H54 (cell line): ENCODE results near the gene RPP25.
"Not testable (repeated sequence)": the region's sequence is repeated elsewhere in the genome, so short reads cannot be mapped to it uniquely, and the experiment has no call there.

ENCODE experiments used
- DNase-seq: peaks from one replicate; pipeline ENCODE4 v3.0.0; 2011; ENCODE audit warnings: low spot score, mixed read lengths; ENCODE audit not compliant: insufficient read length
- FAIRE-seq: peaks from 3 replicates; lab custom pipeline; 2011; peaks lifted over from hg19 to GRCh38; lab: Jason Lieb, UNC
- POLR2A ChIP-seq: IDR thresholded peaks from 2 replicates; pipeline ENCODE4 v1.6.1; 2011; ENCODE audit warnings: low read depth, mild to moderate bottlenecking, low read length

The RPP25 gene

DNA sequence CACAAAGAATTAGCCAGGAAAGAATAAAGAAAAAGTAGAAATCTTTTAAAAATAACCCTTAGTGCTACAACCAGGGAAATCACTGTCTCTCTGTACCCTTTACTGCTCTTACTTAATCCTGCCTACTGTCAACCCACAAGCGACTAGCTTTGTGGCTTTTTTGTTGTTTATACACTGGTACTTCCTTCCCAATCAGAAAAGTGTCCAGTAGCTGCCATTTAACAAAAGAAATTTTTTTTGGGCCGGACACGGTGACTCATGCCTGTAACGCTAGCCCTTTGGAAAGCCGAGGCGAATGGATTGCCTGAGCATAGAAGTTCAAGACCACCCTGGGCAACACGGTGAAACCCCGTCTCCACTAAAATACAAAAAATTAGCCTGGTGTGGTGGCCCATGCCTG is 36.1 kb downstream of the RPP25 start:
- DNase-seq: no peak

DNA sequence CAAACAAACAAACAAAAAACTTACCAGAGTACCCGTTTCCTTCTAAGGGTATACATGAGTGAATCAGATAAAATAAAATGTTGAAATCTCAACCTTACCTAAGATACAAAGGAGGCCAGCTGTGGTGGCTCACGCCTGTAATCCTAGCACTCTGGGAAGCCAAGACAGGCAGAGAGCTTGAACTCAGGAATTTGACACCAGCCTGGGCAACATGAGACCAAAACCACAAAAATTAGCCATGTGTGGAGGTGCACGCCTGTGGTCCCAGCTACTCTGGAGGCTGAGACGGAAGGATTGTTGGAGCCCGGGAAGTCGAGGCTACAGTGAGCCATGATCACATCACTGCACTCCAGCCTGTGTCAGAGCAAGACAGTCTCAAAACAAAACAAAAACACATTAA is 38.9 kb downstream of the RPP25 start:
- no peak for FAIRE-seq

More for the DNA sequence above, 36.1 kb downstream of the RPP25 start:
- TF ChIP-seq POLR2A: no peak
- no peak for FAIRE-seq

DNA sequence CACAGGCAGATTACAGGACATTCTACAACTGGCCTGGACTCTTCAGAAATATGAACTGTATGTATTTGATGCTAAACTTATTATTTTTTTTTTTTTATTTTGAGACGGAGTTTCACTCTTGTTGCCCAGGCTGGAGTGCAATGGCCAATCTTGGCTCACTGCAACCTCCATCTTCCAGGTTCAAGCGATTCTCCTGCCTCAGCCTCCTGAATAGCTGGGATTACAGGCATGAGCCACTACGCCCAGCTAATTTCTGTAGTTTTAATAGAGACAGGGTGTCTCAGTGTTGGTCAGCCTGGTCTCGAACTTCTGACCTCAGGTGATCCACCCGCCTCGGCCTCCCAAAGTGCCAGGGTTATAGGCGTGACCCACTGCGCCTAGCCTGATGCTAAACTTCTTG is 42.8 kb downstream of the RPP25 start:
- FAIRE-seq, DNase-seq: not testable (repeated sequence)

More for the DNA sequence above, 38.9 kb downstream of the RPP25 start:
- DNase-seq: no peak
- no peak for TF ChIP-seq POLR2A

DNA sequence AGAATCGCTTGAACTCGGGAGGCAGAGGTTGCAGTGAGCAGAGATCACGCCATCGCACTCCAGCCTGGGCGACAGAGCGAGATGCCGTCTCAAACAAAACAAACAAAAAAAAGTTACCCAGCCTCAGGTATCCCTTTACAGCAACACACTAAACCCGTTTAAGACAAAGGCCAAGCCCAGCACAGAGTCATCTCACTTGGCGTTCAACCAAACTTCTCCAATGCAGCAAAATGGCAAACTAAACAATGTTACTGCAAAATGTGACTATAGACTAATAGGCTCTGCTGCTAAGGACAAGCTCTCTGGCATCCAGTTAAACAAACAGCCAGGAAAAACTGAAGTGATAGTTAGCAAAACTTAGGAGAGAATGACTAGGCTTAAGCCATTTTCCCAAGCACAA is 43.5 kb downstream of the RPP25 start:
- no peak for FAIRE-seq
- no peak for TF ChIP-seq POLR2A
- no peak for DNase-seq

DNA sequence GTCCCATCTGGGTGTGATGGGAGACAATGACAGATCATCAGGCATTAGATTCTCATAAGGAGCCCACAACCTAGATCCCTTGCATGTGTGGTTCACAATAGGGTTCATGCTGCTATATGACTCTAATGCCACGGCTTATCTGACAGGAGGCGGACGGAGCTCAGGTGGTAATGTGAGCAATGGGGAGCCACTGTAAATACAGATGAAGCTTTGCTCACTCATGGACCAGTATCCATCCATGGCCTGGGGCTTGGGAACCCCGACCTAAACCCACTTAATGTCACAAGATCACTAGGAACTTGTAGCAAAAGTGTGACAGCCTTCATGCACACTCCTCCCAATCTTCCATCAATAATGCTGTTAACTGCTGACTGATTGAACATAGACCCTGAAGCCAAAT is 47.9 kb downstream of the RPP25 start:
- DNase-seq (no peak), FAIRE-seq (no peak)
- TF ChIP-seq POLR2A: no peak

DNA sequence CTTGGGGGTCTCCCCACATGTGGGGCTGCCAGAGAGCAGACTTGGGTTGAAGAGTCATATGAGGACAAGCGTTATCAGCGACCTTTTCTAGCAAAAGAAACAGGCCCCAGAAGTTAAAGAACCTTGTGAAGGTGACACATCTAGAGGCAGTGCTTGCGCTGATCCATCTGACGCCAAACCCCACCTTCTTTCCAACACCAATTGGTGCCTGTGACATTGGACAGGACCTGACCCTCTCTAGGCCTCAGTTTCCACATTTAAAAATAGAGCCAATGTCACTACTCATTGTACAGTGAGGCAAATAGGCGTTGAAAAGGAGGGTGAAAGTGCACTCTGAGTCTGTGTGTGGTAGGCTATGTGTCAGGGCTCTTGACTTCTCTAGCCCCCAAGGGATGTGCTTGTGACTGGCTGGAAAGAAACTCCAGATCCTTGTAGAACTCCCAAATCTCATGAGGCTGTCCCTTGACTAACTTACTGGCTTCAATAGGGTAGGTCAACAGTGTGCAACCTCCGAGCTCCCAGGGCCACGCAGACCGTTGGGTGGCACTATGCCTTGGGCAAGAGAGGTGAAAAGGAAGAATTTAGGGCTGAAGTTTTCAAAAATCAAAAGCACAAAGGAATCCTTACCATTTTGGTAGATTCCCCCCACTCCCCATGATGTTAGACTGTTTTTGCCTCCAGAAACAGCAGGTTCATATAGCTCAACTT is 49.3 kb downstream of the RPP25 start:
- FAIRE-seq (no peak), DNase-seq (no peak)
- TF ChIP-seq POLR2A: no peak

DNA sequence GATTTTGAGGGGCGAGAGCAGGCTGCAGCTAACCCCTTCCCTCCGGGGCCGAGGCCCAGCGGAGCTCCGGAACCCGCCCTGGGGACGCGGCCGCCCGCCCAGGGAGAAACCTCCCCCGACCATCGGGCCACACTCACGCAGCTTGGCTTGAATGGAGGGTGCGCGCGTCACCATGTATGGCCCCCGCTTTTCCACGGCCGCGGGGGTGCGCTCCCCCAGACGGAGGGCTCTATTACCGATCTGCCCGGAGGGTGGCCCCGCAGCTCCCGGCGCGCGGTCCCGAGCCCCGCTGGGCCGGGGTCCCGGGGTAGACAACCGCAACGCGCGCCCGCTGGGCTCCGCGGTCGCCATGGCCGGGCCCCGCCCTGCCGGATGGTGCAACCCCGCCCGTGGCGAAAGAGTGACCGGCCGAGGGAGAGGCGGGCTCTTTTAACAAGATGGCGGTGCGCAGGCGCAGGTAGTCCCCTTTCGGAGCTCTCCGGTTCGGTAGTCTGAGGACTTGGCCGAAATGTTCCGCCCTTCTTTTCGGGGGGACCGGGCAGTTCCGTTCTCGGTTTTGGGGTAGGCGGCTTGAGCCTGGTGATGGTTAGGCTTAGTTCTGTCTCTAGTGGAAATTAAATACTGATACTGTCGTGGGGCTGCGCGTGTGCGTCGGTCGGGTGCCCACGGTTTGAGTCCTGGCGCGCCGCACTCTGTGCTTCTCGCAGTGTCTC is 50.0 kb downstream of the RPP25 start, which contains the start of gene FAM219B:
Gene FAM219B, minus strand, starts transcription at position 402 of the 713 bp plus-strand sequence. Its CDS starts 51 bp downstream, at position 351.
- DNase-seq (peak; percentile 86), FAIRE-seq (no peak)
- TF ChIP-seq POLR2A: peak; percentile 82

DNA sequence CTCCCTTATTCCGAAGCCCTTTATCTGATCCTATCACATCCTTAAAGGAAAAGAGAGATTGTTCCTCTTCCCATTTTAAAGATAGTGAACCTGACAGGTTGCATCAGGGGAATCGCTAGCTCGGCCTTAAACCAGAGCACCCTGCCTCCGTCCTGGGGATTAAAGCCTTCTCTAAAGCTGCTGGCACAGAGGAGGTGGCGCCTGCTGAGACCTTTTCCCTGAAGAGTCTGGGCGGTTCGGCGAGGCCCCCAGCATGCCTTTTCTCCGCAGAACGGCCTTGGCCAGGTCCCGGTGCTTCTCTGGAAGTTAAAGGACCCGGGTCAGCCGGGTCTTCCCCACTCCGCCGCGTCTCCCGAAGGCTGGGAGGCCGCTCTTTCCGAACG is 50.5 kb downstream of the RPP25 start:
- TF ChIP-seq POLR2A: no peak
- DNase-seq (no peak), FAIRE-seq (no peak)
